ENCODE measurements around the gene ITM2C.

The ITM2C gene

GRCh38 chr2:230872968-230873660, 8.4 kb downstream of the ITM2C start:
- DNase-seq: no peak

DNA sequence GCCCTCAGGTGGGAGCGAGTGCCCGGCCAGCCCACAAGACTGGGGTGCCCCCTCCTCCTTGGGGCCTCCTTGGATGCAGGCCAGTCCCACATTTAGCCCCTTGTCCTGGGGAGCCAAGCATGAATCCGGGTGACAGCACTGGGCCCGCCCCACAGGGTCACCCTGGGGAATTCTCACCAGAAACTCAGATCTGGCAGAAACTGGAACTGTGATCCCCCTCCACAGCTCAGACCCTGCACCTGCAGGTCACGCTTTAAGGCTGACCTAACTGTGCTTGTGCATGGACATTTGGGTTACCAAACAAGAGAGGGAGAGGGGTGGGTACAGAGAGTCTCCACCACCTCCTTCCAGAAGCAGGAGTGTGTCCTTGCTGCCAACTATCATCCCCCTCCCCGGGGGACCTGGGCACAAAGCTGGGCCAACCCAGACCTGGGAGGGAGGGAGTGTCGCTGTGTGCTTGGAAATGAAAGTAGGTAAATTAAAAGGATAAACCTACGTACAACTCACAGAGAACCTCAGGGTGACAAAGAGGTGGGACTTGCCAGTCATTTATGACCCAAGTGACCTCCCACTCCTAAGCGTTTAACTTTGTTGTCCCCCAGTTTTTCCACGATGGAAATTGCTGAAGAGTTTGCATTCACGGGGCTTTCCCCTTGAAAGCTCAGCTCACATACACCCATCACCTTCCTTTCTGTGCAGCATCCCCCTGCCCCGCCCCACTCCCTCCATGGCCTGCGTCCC, 9.1 kb downstream of the ITM2C start:
- no peak for DNase-seq

GRCh38 chr2:230874456-230874855, 9.7 kb downstream of the ITM2C start:
- no peak for DNase-seq

GRCh38 chr2:230874876-230875275, 10.1 kb downstream of the ITM2C start:
- no peak for DNase-seq

DNA sequence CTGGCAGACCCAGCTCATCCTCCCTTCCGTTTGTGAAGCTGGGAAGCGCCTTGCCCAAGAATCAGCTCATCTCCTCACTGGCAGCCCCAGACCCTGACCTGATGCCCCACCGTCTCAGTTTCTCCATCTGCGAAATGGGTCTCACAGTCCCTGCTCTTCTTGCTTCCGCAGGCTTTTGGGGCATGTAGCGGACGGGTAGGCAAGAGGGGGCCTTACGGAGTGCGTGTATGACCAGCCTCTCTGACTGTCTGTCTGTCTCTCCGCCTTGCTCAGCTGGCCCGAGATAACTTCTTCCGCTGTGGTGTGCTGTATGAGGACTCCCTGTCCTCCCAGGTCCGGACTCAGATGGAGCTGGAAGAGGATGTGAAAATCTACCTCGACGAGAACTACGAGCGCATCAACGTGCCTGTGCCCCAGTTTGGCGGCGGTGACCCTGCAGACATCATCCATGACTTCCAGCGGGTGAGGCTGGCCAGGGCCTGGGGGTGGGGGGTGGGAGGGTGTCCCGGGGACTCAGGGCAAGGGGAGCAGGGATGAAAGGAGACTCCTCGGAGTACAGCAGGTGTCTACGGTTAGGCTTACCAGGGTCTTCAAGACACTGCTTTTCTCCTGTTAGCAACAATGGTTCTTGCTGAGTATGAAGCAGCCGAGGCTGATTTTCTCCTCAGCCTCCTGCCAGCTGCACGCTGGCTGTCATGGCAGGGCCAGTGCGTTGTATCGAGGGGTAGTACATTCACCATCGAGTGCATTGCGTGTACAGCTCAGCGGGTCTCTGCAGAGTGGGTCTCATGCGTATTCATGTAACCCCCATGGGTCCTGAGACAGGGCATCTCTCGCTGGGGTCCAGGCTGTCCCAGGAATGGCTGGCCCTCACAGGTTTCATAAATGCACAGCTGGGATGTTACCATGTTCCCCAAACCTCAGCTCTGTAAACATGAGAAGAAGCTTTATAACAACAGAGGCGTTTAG, 10.9 kb downstream of the ITM2C start:
- DNase-seq: no peak

DNA sequence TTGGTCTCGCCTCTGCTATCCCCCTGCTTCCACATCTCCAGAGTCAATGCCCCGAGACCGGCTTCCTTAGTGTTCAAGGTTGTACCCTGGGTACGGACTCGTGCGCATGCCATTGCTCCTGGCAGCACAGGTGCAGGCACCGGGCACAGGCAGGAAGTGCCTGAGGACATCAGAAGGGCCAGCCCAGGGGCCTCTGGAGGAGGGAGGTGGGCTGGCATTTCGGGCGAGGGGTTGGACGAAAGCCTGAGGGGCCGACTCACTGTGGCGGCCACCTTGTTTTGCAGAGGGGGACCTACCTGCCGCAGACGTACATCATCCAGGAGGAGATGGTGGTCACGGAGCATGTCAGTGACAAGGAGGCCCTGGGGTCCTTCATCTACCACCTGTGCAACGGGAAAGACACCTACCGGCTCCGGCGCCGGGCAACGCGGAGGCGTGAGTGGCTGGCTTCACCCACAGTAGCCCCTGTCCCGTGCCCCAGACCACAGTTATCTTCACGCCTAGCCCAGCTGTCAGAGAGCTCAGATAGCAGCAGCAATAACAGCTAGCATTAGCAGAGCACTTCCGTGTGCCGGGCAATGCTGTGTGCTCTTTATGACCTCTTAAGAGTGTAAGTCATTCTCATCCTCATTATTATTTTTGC, 12.5 kb downstream of the ITM2C start:
- DNase-seq: no peak

GRCh38 chr2:230877759-230878598, 13.2 kb downstream of the ITM2C start:
- DNase-seq: no peak

GRCh38 chr2:230878599-230879188, 14.0 kb downstream of the ITM2C start:
- no peak for DNase-seq

- DNase-seq: no peak
These were observed 14.6 kb downstream of the ITM2C start for GRCh38 chr2:230879271-230879882.

DNA sequence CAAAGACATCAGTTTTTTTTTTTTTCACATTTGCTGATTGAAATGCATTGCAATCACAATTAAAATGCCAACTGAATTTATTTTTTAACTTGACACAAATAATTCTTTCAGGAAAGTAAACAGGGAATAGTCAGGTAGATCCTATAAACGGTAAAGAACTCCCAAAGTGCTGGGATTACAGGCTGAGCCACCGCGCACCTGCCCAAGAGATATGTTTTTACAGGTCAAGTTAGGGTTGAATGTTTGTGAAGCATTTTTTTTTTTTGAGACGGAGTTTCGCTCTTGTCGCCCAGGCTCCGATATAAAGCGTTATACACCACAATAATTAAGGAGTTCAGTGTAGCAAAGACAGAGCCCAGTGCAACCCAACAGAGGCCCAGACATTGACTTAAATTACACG, 15.1 kb downstream of the ITM2C start:
- DNase-seq: no peak

GRCh38 chr2:230881840-230882239, 17.1 kb downstream of the ITM2C start:
- no peak for DNase-seq

DNA sequence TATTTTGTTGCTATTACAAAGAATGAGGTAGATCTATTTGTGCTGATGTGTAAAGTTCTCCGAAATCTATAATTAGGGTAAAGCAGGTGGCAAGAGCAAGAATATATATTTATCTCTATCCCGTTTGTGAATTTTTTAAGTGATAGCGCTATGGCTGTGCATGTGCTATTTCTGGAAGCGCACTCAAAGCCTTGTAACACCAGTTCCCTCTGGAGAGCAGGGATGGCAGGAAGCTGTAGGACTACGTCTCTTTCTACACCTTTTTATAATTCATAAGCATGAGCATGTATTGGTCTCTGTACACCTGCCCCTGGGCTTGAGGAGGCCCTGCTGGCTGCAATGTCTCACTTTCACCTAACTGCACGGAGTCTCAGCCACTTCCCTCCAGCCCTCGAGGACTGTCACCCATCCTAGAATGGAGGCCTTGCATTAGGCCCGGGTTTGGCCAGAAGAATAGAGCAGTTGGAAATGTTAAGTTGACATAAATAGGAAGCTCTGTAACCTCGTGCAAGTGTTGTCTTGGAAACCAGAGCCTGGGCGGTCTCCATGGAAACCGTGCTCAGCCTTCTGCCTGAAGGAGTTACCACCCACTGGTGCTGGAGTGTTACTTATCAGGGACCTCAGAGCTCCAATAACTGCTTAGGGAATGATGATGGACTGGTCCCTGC, 20.9 kb downstream of the ITM2C start:
- peak in 51 of 58 donors; percentile 29 to 94 (median 73) for DNase-seq

GRCh38 chr2:230886206-230886605, 21.5 kb downstream of the ITM2C start:
- DNase-seq: no peak

DNA sequence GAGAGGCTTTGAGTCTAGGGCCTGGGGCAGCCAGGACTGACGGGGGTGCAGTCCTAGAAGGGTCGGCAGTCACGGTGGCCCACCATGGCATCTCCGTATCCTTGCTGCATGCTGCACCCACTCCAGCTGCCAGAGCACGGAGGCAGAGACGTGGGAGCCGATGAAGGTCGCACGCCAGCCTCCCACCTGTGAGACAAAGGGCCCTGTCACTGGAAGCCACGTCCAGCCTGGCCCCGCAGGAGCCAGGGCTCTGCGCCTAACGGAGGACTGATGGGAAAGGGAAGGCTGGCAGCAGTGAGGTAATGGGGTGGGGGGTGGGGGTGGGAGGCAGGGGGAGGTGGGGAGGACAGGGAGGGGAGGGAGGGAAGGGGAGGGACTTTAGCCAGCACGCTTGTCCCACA, 21.9 kb downstream of the ITM2C start:
- DNase-seq: peak in 5 of 58 donors; percentile 26 to 39 (median 37)

DNA sequence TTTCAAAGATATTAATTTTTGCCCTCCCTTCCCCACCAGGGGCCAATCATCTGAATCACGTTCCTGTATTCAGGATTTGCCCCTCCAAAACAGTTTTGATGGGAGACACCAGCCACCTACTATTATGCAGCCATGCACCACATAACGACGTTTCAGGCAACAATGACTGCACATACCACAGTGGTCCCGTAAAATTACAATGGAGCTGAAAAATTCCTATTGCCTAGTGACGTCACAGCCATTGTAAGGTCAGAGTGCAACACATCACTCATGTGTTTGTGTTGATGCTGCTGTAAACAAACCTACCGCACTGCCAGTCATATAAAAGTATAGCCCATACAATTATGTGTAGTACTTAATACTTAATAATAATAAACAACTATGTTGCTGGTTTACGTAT, 22.6 kb downstream of the ITM2C start:
- DNase-seq: no peak

DNA sequence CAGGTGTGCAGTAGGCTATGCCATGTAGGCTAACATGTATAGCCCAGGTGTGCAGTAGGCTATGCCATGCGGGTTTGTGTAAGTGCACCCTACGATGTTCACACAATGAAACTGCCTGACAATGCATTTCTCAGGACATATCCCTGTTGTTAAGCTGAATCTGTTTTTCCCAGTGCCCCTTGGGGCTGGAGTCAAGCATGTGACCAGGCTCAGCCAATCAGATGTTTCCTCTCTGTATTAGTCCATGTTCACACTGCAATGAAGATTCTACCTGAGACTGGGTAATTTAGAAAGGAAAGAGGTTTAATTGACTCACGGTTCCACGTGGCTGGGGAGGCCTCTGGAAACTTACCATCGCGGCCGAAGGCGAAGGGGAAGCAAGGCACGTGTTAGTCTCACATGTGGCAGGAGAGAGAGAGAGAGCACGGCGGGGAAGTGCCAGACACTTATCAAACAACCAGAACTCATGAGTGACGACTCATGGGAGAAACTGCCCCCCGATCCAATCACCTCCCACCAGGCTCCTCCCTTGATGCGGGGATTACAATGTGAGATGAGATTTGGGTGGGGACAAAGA, 24.2 kb downstream of the ITM2C start:
- DNase-seq: no peak

GRCh38 chr2:230889911-230890601, 25.3 kb downstream of the ITM2C start:
- DNase-seq: peak in 1 of 58 donors; percentile 20

- DNase-seq: peak in 15 of 58 donors; percentile 15 to 62 (median 31)
These were observed 25.9 kb downstream of the ITM2C start for GRCh38 chr2:230890646-230891045.
